IPS-18a (cell line): ENCODE results near the gene CMIP.

Source experiments
- H3K27ac ChIP-seq: one replicate; pipeline ENCODE4 v1.5.1; 2013; ENCODE audit warnings: low read length
- H3K27me3 ChIP-seq: one replicate; pipeline ENCODE4 v1.6.1; 2013; ENCODE audit warnings: mild to moderate bottlenecking, low read length; ENCODE audit not compliant: control insufficient read depth, insufficient read depth
- H3K36me3 ChIP-seq: one replicate; pipeline ENCODE4 v1.6.1; 2013; ENCODE audit warnings: low read depth, low read length; ENCODE audit not compliant: control insufficient read depth
- H3K4me1 ChIP-seq: one replicate; pipeline ENCODE4 v1.6.1; 2013; ENCODE audit warnings: low read depth, low read length; ENCODE audit not compliant: control insufficient read depth
- H3K4me3 ChIP-seq: one replicate; pipeline ENCODE4 v1.5.1; 2013; ENCODE audit warnings: low read length
- H3K9ac ChIP-seq: one replicate; pipeline ENCODE4 v1.6.1; 2013; ENCODE audit warnings: mild to moderate bottlenecking, low read length, moderate library complexity
- H3K9me3 ChIP-seq: one replicate; pipeline ENCODE4 v1.6.1; 2013; ENCODE audit warnings: low read depth, low read length; ENCODE audit not compliant: control insufficient read depth

The CMIP gene

DNA sequence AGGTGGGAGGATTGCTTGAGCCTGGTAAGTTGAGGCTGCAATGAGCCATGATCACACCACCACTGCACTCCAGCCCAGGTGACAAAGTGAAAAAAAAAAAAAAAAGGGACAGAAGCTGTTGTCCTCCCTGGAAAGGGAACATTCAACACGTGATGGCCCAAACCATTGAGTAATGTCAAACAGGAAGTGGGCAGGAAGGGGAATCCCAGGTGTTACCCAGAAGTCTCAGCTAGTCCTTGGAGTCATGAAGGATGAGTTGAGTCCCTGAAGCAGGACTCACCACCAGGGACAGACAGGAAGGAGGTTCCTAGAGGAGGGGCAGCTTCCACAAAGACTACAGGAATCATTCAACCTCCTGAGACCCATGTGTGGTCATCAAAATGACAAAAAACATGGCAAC, 19.8 kb upstream of the CMIP start:
- no peaks in the 10 kb centered on the region for H3K9me3 ChIP-seq
- H3K36me3 ChIP-seq, result no peaks in the 10 kb centered on the region
- H3K4me1 ChIP-seq, result peaks cover 4% of the 10 kb centered on the region
- H3K27ac ChIP-seq, result no peak overlapping the region
- no peaks in the 10 kb centered on the region for H3K27me3 ChIP-seq
- H3K4me3 ChIP-seq, result no peak overlapping the region
- H3K9ac ChIP-seq, result no peak overlapping the region

GRCh38 chr16:81427219-81427618, 17.4 kb upstream of the CMIP start:
- H3K9me3 ChIP-seq, result no peaks in the 10 kb centered on the region
- no peak overlapping the region for H3K4me3 ChIP-seq
- H3K4me1 ChIP-seq, result peaks cover 4% of the 10 kb centered on the region
- no peaks in the 10 kb centered on the region for H3K27me3 ChIP-seq
- H3K36me3 ChIP-seq, result no peaks in the 10 kb centered on the region
- no peak overlapping the region for H3K27ac ChIP-seq
- H3K9ac ChIP-seq, result no peak overlapping the region

GRCh38 chr16:81429045-81429521, 15.5 kb upstream of the CMIP start:
- Histone ChIP-seq H3K27me3 (no peaks in the 10 kb centered on the region), H3K9me3 (no peaks in the 10 kb centered on the region), H3K9ac (no peak overlapping the region), H3K4me3 (no peak overlapping the region), H3K36me3 (no peaks in the 10 kb centered on the region), H3K27ac (no peak overlapping the region), H3K4me1 (peaks cover 4% of the 10 kb centered on the region)

- no peaks in the 10 kb centered on the region for H3K9me3 ChIP-seq
- H3K27ac ChIP-seq, result no peak overlapping the region
- H3K27me3 ChIP-seq, result no peaks in the 10 kb centered on the region
- no peak overlapping the region for H3K9ac ChIP-seq
- no peak overlapping the region for H3K4me3 ChIP-seq
- peaks cover 4% of the 10 kb centered on the region for H3K4me1 ChIP-seq
- H3K36me3 ChIP-seq, result no peaks in the 10 kb centered on the region
Observed at GRCh38 chr16:81431554-81432353, 12.9 kb upstream of the CMIP start.

DNA sequence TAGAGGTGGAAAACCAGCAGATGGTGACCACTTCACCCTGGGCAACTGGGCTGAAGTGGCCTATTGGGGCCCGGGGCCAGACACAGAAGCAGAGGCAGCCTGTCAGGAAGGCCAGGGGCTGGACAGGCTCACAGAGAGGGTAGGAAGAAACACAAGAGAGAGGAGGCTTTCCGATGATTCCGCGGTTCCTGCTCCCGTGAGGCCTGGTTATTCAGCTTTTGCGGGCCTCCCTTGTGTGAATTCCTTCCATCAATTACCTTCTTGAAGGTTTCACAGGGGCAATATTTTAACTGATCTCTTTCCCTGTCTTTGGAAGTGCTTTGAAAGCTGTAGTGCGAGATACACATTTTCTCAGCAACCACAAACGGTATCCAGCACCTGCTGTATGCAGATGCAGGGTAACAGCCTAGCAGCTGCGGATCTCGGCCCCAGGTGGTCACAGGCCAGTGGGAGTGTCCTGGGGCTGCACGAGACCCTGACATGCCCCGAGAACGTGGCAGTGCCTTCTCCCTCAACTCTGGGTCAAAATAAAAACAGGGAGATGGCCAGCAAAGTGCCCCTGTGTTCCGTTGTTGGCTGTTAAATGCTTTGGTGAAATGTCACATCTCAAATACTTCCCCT, 11.6 kb upstream of the CMIP start:
- Histone ChIP-seq H3K27ac (no peak overlapping the region), H3K9ac (no peak overlapping the region), H3K27me3 (no peaks in the 10 kb centered on the region), H3K4me1 (peaks cover 4% of the 10 kb centered on the region), H3K4me3 (no peak overlapping the region), H3K9me3 (no peaks in the 10 kb centered on the region), H3K36me3 (no peaks in the 10 kb centered on the region)

DNA sequence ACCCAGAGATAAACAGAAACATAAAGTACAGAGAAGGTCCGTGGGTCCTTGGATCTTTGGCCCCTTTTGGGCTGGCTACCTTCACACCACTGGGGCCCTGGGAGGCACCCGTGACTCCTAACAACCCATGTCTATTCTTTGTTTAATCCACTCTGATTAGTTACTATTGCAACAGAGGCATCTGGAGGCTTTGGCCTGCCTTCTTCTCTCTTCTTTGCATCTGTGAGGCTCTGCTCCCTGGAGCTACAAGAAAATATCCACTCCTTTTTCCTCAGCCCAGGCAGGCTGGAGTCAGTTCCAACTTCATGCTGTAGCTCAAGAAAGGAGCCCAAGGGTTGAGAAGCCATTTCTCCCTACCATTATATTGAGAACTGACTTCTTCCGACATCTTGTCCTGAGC, 9.5 kb upstream of the CMIP start:
- no peaks in the 10 kb centered on the region for H3K4me1 ChIP-seq
- no peaks in the 10 kb centered on the region for H3K27me3 ChIP-seq
- no peak overlapping the region for H3K4me3 ChIP-seq
- no peak overlapping the region for H3K9ac ChIP-seq
- no peak overlapping the region for H3K27ac ChIP-seq
- no peaks in the 10 kb centered on the region for H3K9me3 ChIP-seq
- H3K36me3 ChIP-seq, result no peaks in the 10 kb centered on the region

- H3K27me3 ChIP-seq, result no peaks in the 10 kb centered on the region
- no peaks in the 10 kb centered on the region for H3K36me3 ChIP-seq
- no peak overlapping the region for H3K4me3 ChIP-seq
- no peaks in the 10 kb centered on the region for H3K4me1 ChIP-seq
- H3K9ac ChIP-seq, result no peak overlapping the region
- H3K27ac ChIP-seq, result no peak overlapping the region
- H3K9me3 ChIP-seq, result no peaks in the 10 kb centered on the region
Observed at GRCh38 chr16:81435567-81435966, 9.0 kb upstream of the CMIP start.

DNA sequence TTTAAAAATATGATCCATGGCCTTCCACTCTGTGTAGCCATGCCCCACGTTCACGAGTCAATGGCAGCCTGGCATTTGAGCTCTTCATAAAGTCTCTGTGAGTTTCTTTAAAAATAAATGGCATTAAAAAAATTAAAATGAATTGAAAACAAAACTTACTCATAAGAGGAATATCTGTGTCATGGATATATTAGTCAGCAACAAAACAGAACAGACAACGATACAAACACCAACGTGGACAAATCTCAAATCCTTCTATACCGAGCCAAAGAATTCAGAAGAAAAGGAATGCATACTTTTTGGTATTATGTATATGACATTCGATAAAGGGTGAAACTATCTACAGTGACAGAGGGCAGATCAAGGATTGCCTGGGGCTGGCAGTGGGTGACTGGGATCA, 8.2 kb upstream of the CMIP start:
- H3K4me1 ChIP-seq, result no peaks in the 10 kb centered on the region

DNA sequence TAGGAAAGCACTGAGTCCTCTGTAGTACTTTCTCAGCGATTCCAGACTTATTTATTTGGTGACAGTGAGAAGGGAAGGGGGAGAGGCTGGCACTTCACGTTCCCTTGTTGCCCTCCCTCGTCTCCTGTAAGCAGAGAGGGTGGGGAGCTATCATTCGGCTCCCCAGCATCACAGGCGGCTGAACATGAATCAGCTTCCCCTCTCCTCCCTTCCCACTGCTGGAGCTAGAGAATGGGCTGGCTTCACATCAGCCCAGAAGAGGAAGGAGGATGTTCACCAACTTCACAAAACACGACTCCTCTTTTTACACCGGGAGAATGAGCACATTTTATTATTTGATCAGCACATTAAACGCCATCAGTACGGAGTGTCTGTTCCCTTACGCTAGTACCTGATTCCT, 6.7 kb upstream of the CMIP start:
- Histone ChIP-seq H3K27ac (no peak overlapping the region), H3K9ac (no peak overlapping the region)

More for the DNA sequence above, 8.2 kb upstream of the CMIP start:
- H3K27ac ChIP-seq, result no peak overlapping the region
- H3K9ac ChIP-seq, result no peak overlapping the region
- no peaks in the 10 kb centered on the region for H3K9me3 ChIP-seq
- H3K4me3 ChIP-seq, result no peak overlapping the region
- no peaks in the 10 kb centered on the region for H3K36me3 ChIP-seq
- H3K27me3 ChIP-seq, result no peaks in the 10 kb centered on the region

GRCh38 chr16:81440888-81441761, 3.5 kb upstream of the CMIP start:
- Histone ChIP-seq H3K36me3 (no peaks in the 10 kb centered on the region), H3K27ac (no peak overlapping the region), H3K4me3 (no peak overlapping the region), H3K9ac (no peak overlapping the region), H3K9me3 (no peaks in the 10 kb centered on the region), H3K4me1 (peaks cover 4% of the 10 kb centered on the region), H3K27me3 (peaks cover 5% of the 10 kb centered on the region)

More for the DNA sequence above, 6.7 kb upstream of the CMIP start:
- no peak overlapping the region for H3K4me3 ChIP-seq
- H3K36me3 ChIP-seq, result no peaks in the 10 kb centered on the region
- H3K4me1 ChIP-seq, result no peaks in the 10 kb centered on the region
- no peaks in the 10 kb centered on the region for H3K9me3 ChIP-seq
- no peaks in the 10 kb centered on the region for H3K27me3 ChIP-seq

DNA sequence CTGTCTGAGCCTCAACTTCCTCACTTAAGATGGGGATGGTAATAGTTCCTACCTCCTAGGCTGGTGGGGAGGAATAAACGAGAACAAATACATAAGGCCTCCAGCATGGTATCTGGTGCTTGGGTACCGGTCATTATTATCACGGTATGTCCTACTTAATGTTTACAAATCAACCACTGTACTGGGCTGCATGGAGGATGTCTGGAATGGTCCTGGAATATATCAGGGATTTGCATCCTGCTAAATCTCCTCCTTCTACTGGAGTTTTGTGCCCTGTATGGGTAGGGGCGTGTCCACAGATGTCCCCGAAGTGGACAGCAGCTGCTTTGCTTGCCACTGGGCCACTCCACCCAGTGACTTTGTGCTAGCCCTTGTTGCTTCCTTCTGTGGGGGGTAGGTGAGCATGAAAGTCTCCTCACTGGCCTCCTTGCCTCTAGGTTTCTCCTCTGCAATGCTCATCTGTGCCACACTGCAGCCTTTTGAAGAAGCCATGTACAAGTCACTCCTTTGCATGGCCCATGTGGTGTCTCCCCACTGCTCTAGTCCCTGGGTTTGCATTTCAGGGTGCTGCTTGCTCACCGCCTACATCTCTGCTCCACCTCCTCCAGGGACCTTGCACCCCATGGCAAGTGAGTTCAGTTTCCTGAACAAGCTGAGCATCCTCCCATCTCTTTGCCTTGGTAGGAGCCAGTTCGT, 2.2 kb upstream of the CMIP start:
- peaks cover 5% of the 10 kb centered on the region for H3K27me3 ChIP-seq
- H3K36me3 ChIP-seq, result no peaks in the 10 kb centered on the region
- no peak overlapping the region for H3K27ac ChIP-seq
- no peak overlapping the region for H3K4me3 ChIP-seq
- H3K4me1 ChIP-seq, result peaks cover 14% of the 10 kb centered on the region
- H3K9me3 ChIP-seq, result no peaks in the 10 kb centered on the region
- no peak overlapping the region for H3K9ac ChIP-seq
